LoVo (cell line): ENCODE data around the gene EGFR.
A peak's percentile ranks its signal among the peaks of the same experiment; 100 is the strongest.

ENCODE experiments used
- DNase-seq: peaks from one replicate; pipeline ENCODE4 v3.0.0-alpha.2; 2016; ENCODE audit warnings: low spot score

The EGFR gene

DNA sequence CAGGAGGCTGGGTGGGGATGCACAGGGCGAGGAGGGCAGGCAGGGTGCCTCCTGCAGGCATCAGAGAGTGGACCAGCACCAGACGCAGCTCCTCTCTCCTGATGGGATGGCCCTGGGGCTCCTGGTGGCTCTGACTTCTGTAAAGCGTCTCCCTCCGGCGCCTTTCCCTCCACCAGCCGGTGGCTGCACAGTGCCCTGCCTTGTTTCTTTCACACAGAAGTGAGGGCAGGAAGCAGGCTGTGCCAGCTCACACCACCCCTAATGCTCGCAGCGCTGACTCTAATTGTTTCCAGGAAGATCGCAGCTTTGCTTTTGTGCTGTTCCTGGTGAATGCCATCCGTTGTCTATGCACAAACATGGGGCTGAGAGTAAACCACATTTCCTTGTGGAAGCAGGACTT, 194.0 kb downstream of the EGFR start:
- no peak for DNase-seq

DNA sequence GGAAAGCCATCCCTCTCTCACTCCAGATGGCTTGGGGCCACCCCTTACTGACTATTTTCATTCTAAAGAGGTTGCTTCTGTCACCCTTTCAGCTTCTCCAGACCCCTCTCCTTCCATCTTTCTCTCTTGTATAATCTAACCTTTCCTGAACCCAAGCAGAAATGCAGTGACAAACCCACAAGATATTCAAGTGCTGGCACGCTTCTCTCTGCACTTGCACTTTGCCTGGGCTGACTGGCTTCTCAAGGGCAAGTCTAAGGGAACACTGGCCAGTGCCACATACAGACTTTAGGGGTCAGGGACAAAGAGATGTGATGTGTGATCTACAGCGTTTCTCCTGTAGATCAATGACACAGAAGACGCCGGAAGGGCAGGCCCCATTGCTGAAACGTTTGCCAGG, 195.9 kb downstream of the EGFR start:
- DNase-seq = no peak

DNA sequence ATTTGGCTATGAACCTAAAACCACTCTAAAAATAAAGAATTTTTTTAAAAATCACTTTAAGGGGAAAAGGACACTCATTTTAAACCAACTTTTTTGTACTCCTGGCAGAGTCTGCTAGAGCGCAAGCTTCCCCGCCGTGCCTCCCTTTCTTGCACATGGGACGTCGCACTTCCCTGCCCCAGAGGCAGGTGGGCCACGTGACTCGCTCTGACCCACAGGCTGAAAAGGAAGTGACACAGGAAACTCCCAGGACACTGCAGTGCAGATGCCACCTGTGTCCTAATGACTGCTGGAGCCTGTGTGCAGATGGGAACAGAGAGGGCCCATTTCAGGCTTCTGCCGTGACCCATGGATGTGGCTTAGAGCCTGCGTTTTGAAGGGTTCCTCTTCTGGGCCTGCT, 204.2 kb downstream of the EGFR start:
- no peak for DNase-seq

DNA sequence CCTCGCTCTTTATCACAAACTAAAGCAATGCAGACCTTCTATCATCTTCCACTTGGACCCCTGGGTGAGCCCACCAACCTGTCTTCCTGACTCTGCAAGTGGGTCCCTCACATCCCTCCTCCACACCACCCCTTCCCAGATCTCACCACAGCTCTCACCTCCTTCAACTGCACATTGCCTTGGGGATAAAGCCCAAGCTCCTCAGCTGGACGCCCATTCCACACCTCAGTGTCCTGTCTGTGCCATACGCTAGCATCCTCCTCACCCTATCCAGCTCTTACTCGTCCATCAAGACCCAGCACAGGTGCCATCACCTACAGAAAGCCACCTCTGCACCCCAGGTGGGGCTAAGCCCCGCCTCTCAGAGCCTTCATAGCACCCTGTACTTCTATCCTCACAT, 205.3 kb downstream of the EGFR start:
- DNase-seq = no peak

DNA sequence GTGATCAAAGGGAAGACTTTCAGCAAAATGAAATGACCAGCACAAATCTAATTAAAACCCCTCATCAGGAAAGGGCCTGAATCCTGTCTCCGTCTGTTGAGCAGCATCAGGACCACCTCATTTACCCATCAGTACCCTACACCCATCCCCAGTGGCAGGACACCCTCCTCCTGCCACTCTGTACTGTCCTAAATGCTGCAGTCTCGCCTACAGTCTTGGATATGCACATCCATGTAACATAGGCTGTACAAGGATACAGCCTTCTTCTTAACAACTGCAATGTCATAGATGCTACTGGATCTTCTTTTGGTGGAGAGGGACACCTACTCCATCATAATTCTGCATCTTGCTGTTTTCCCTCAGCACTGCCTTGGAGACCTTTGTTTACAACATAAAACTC, 206.0 kb downstream of the EGFR start:
- no peak for DNase-seq

DNA sequence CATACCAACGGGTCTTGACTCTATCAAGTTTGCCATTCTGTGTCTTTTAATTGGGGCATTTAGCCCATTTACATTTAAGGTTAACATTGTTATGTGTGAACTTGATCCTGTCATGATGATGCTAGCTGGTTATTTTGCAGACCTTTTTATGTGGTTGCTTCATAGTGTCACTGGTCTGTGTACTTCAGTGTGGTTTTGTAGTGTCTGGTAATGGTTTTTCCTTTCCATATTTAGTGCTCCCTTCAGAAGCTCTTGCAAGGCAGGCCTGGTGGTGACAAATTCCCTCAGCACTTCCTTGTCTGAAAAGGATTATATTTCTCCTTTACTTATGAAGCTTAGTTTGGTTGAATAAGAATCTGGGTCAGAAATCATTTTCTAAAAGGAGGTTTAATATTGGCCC, 211.2 kb downstream of the EGFR start:
- DNase-seq = no peak

DNA sequence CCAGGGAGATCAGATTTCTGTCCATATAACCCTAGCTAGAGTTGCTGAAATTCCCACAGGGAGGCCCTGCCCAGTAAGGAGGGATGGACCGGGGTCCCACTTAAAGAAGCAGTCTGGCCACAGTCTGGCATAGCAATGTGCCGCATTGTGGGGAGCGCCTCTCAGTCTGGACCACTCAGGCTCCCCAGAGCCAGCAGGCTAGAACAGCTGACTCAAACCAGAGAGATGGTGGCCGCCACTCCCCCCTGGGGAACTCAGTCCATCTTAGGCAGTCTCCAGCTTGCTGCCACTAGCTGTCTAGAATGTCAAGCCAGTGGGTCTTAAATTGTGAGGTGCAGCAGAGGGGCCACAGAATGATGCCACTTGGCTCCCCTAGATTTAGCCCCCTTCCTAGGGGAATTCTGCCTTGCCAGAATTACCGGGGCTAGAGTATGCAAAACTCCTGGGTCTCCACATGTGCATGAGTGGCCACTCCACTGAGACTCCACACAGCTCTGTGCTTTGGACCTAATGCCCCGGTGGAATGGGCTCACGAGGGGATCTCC, 213.0 kb downstream of the EGFR start:
- DNase-seq = no peak

DNA sequence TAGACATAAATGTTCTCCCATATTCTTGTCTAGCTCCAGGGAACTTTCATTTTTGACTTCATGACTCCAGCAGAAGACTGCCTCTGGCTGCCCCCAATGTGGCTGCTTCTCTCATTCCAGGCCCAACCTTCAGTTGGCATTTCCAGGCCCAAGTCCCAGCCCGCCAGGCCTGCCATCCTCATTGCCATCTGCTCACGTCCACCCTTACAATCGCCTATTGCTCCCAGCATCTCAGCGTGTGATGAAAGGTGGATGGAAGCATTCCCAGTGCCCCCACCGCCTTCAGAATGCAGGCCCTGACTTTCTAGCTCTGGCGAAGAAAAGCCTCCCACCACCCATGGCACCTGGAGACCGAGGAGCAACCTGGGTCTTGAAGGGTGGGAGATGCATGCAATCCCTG, 214.2 kb downstream of the EGFR start:
- DNase-seq = no peak

DNA sequence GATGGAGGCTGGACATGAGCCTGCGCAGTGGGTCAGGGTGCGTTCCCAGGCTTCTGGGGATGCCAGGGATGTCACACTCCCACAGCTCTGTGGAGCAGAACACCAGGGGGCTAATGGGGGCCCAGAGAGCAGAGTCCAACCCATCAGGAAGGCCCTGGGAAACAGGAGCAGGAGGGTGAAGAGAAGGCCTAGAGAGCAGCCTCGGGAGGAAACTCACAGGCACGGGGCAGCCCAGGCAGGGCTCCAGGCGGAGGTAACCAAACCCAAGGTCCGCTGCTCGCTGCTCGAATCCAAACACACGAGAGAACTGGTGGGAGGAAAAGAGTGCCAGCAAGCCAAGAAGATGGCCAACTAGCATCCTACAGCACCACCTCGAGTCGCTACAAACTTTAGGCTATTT, 215.6 kb downstream of the EGFR start:
- no peak for DNase-seq

DNA sequence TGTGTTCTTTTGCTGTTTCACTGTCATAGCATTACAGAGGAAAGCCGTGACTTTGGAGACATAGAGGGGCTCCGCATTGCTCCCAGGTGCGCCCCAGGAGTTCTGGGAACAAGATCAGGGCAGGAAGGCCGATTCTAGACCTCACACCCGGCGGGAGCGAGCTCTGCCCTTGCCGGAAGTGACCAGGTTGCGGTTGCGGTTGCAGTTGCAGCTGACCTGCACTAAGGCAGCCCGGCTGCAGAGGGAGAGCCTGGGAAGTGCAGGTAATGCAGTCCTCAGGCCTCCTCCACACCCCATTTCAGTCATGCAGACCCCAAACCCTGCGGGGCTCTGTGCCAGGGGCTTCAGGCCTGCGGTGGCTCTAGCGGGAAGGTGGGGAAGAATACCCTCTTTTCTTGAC, 216.3 kb downstream of the EGFR start:
- DNase-seq = no peak

DNA sequence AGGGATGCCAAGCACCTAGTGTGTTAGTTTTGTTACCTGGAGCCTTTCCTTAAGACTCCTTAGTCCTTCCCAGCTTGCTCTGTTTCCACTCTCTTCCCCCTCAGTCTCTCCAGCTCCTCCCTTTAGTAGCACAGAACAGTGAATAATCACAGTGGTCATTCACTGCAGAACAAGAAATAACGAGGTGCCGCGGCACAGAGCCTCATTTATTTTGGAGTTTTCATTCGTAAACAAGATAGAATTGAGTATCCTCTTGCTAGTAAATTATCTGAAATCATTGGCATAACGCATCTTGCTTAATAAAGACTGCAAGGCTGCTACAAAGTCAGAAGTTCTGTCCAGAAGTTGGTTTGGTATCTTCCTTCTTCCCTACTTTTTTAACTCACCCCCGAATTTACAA, 217.0 kb downstream of the EGFR start:
- no peak for DNase-seq

DNA sequence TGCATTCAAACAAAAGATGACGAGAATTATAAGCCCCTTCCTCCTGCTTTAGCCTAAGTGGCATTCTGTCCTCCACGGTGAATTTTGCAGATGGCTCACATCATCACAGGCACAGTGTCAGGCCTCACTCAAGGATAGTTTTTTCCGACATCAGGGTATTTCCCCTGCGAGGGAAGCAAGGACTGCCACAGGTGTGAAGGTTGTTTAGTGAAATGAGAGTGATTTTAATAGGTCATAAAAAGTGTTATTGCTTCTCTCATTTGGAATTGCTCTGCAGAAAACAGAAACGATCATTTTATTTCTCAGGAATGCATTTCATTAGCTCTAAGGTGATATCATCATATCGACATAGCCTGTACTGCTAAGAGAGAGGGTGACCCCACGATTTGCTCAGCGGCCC, 217.7 kb downstream of the EGFR start:
- DNase-seq = no peak

DNA sequence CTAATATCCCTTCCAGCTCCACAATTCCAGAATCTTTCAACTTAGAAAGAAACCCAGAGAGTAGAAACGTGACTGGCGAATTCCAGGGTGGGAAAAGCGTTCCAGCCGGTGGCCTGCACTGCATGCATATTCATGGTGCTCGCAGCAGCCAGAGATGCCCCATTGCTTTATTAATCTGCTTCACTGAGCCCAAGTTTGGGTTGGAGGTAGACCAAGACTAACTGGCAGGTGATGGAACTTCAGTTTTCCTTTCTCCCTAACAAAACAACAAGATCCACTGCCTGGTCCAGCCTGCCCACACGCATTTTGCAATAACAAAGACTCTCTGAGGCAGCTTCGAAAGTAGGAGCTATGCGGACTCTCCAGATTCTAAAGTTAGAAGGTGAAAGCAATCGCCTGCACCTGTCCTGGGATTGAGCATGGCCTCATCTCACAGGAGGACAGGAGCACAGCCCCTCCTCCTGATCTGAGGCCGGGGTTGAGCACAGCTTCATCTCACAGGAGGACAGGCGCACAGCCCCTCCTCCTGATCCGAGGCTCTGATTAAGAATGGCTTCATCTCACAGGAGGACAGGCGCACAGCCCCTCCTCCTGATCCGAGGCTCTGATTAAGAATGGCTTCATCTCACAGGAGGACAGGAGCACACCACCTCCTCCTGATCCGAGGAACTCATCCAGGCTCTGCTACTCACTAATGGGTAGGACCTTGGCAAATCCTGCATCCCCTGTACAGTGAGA, 218.5 kb downstream of the EGFR start:
- no peak for DNase-seq

DNA sequence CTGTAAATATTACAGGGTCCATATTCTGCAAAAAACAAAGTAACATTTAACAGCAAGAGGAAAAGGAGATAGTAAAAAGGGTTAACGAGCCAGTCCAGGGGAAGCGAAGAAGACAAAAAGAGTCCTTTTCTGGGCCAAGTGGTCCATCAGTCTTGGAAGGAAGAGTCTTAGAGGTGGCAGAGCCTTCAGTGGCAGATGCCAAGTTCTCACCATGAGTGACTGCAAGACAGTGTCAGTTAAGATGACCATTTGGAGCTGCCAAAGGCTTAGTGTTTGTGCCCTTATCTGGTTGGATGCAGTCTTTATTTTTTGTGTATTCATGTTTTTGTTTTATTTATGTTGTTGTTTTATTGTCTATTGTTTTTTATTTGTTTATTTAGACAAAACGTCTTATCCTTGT, 220.6 kb downstream of the EGFR start:
- DNase-seq = no peak

DNA sequence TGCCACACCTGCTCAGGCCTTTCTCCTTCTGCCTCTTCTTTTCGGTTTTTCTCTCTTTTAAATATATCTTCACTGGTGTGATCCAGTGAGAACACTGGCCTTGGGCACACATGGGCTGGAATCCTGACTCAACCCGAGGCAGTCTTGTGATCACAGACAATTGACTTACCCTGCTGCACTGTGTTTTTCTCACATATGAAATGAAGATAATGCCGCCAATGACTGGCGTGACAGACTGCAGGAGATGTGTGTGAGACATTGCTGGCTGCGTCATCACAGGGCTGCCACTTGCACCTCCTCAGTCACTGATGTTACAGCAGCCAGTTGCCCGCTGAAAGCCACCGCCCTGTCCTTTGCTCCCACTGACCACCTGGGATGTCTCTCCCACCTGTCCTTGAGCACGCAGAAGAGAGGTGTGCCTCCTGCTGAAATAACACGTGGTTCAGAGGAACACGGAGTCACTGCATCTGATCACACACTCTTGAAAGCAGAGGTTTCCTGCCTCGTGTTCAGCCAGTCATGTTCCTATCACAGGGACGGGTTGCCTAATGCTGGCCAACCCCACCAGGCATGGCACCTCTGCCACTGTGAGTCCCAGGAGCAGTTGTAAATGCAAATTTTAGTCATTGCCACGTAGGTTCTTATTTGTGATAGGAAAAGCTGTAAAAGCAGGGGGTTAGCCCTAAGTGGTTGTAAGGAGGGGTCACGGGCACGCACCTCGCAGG, 221.8 kb downstream of the EGFR start:
- DNase-seq = no peak

DNA sequence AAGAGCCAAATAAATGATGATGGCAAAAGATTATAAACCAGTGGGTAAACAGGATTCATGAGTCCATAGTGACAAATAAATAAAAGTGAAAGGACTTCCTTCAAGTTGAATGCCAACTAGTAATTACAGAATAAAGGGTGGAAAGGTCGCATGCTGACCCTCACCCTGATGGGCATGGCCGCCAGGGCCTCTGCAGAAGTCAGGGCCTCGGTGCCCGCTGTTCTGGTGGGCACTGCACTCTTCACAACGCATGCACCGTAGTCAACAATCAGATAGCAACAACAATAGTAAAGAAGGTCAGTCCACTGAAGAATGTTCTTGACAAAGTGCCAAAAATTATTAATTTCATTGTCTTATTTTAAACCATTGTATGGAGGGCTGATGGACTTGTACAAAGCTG, 223.1 kb downstream of the EGFR start:
- no peak for DNase-seq

DNA sequence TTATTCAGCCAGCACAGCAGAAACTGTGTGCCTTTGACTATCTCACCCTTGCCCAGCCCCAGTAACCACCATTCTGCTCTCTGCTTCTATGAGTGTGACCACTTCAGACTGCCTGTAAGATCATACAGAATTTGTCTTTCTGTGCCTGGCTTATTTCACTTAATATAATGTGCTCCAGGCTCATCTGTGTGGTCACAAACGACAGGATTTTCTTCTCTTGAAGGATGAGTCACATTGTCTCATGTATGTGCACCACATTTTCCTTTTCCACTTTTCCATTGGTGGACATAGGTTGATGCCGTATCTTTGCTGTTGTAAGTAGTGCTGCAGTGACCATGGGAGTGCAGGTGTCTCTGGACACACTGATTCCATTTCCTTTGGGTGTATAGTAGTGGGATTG, 223.8 kb downstream of the EGFR start:
- no peak for DNase-seq

DNA sequence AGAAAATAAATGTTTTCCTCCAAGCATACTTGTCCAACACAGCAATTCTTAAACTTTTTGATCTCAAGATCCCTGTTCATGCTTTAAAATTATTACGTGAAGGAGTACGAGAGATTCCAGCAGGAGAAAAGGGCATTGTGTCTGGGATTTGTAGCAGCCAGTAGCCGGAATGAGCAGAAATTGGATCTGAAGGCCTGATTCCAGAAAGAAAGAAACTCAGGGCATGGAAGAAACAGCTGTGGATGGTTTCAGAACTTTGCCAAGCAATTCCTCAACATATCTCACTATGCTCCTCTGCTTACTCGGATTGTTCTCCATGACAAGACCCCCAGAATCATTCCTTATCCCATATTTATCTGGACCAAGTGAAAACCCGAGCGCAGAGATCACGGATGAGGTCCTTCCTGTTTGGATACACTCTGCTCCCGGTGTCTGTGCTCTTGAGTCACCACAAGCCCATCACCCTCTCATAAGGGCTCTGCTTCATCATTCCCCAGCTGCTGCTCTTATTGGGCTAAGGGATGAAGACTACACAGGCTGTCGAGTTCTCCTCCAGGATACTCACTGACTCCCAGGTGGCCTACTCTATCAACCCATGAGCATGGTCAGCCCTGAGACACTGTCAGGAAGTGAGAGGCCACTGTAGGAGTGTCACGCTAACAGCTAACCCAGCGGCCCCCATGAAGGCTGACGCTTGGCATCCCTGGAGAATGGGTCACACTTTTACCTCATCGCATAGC, 225.4 kb downstream of the EGFR start:
- DNase-seq = no peak

DNA sequence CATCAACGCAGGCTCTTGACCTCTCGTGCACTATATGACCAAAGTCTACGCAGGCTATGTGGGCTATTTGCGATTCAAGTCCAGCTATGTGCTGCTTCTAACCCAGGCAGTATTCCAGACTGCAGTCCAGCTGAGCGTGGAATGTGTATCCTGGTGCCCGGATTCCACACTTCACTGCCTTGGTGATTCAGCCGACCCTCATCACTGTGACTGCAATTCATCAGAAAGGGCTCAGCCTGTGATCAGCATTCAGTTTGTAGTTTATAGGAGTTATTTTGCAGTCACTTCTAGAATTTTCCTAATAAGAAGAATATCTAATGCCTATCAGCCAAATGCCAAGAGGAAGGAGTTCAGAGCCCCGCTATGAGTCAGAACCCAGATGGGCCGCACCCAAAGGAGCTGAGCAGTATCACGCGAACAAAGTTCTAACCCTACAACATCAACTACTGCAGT, 226.5 kb downstream of the EGFR start:
- peak; percentile 35 for DNase-seq

DNA sequence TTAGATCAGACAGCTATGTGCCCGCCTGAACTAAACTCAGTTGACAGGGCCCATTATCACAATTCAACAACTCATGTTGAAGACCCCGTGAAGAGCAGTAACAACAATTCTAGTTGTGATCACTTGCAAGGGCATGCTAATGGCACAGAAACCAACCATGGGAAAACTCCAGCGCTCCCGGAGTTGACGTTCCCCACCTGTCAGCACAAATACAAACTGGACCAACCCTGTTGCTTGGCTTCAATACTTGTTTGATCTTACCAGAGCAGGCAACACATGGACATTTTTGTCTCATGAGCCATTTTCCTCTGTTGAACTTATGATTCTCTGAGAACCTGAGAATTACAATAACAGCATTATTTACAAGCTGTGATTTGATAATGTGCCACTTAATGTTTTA, 227.4 kb downstream of the EGFR start:
- no peak for DNase-seq

DNA sequence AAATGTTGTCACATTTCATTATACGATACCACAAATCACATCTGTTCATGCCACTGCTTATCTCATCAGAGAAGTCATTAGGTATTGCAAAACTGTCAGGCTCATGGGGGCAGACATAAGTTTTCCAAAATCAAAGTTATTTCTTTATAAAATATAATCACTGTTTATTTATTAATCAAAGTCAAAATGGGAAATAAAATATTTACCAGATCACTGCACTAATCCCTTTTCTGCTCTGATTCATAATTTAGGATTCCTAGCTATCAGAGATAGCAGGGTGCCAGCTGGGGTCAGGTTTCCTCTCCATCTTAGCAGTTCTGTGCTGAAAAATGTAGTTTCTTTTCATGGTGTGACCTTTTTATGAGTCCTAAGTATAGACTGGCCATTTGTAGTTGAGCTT, 228.6 kb downstream of the EGFR start:
- DNase-seq = no peak

DNA sequence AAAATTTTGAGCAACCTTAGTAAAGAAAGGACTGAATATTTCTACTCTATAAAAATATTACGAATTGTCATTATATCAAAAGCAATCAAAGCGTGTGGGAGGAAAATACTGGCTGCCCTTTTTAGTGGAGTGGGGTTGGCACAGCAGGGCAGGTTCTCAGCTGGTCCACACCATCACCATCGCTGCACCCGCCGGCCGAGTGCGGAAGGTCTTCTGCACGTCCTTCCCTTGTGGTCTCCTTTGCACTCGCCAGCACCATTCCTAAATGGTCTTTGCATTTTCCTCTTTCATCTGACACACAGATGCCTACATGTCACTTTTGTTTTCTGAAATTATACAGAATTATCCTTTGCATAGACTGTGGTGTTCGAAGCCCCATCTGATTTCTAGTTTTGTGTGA, 229.7 kb downstream of the EGFR start:
- no peak for DNase-seq

DNA sequence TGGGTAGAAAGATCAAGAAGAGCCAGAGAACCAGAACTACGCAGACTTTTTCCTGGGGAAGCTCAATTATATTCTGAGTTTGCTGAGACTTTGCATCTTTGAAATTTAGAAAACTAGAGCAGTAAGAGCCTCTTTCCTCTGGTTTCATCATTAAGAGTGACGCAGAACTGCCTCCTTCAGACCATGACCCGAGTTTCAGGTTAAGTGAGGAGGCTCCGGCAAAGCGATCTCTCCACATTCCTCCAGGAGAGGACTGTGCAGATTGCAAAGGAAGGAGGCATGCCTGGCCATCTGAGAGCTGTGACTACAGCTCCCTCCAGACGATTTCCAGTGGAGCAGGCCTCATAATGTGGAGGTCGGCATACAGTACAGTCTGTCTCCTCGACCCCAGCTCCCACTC, 230.5 kb downstream of the EGFR start:
- DNase-seq = no peak
